Smooth muscle cell (in vitro differentiated cells): Measurements from ENCODE around the gene SEZ6L. TPM values are rescaled to one million over a fixed set of nuclear protein-coding genes. Genes with fewer than 3 reads are reported as not detected.

Experiments used
- DNase-seq: peaks from one replicate; lab custom pipeline; 2025; ENCODE audit not compliant: unreplicated experiment; lab: John Stamatoyannopoulos, UW
- H2AFZ ChIP-seq: fragments of 200-600 bp; sonication (generic); 2 replicates; pipeline ENCODE4 v1.6.0; 2016; ENCODE audit warnings: antibody characterized with exemption, low read depth, mild to moderate bottlenecking
- H3F3A ChIP-seq: fragments of 200-600 bp; sonication (generic); 2 replicates; pipeline ENCODE4 v1.6.0; 2017; ENCODE audit warnings: antibody characterized with exemption, low read depth
- H3K27ac ChIP-seq: fragments of 200-600 bp; sonication (generic); 2 replicates; pipeline ENCODE4 v1.5.1; 2016; ENCODE audit warnings: low read depth, mild to moderate bottlenecking
- H3K27me3 ChIP-seq: fragments of 200-600 bp; sonication (generic); 2 replicates; pipeline ENCODE4 v1.6.1; 2016; ENCODE audit warnings: low read depth, mild to moderate bottlenecking
- H3K36me3 ChIP-seq: fragments of 200-600 bp; sonication (generic); 2 replicates; pipeline ENCODE4 v1.5.1; 2016; ENCODE audit warnings: low read depth
- H3K4me1 ChIP-seq: fragments of 200-600 bp; sonication (generic); 2 replicates; pipeline ENCODE4 v1.5.1; 2016; ENCODE audit warnings: low read depth
- H3K4me2 ChIP-seq: fragments of 200-600 bp; sonication (generic); 2 replicates; pipeline ENCODE4 v1.6.0; 2016; ENCODE audit warnings: mild to moderate bottlenecking
- H3K4me3 ChIP-seq: fragments of 200-600 bp; sonication (generic); 2 replicates; pipeline ENCODE4 v1.5.1; 2016; ENCODE audit warnings: mild to moderate bottlenecking
- H3K79me2 ChIP-seq: fragments of 200-600 bp; sonication (generic); 2 replicates; pipeline ENCODE4 v1.6.0; 2016; ENCODE audit warnings: low read depth, mild to moderate bottlenecking
- H3K9ac ChIP-seq: fragments of 200-600 bp; sonication (generic); 2 replicates; pipeline ENCODE4 v1.6.0; 2016; ENCODE audit warnings: low read depth
- H3K9me3 ChIP-seq: fragments of 200-600 bp; sonication (generic); replicated peaks from 2 replicates; pipeline ENCODE4 v1.5.1; 2016; ENCODE audit warnings: low read depth
- H4K20me1 ChIP-seq: fragments of 200-600 bp; sonication (generic); 2 replicates; pipeline ENCODE4 v1.6.0; 2016; ENCODE audit warnings: low read depth
- WGBS: methylation state at CpG from one replicate; pipeline ENCODE4 v1.1.7; 2016; ENCODE audit warnings: low lambda C conversion rate; 5-methylcytosine and 5-hydroxymethylcytosine counted together
- polyA plus RNA-seq: library from polyadenylated mRNA; unstranded; fragments of >200 nt; fragmentation: Nextera tagmentation; extraction: Ambion mirVana; gene quantifications from 2 replicates; pipeline ENCODE4 v1.2.1, GENCODE V29; 2016
- total RNA-seq: library from RNA; depleted of rRNA; stranded (reverse); fragments of >200 nt; gene quantifications from 2 replicates; pipeline ENCODE4 v1.2.3, GENCODE V29; 2014
- TF ChIP-seq, protein P1 (sequence below): fragments of 200-600 bp; sonication (generic); IDR thresholded peaks from 2 replicates; pipeline ENCODE4 v1.5.1; 2017; ENCODE audit warnings: borderline replicate concordance, mild to moderate bottlenecking, antibody characterized with exemption; ENCODE audit not compliant: insufficient read depth, poor library complexity, severe bottlenecking

Gene SEZ6L
- total and polyA plus RNA-seq, 2 experiments from 2014 or later: 2.1 TPM

- Histone ChIP-seq H3K79me2 (no peaks in the 10 kb centered on the region), H3K36me3 (no peaks in the 10 kb centered on the region), H3K4me2 (no peak overlapping the region), H3K9ac (no peak overlapping the region), H4K20me1 (no peaks in the 10 kb centered on the region), H3K9me3 (no peaks in the 10 kb centered on the region), H3K27ac (no peak overlapping the region), H3K4me1 (no peaks in the 10 kb centered on the region), H2AFZ (no peak overlapping the region), H3F3A (no peaks in the 10 kb centered on the region), H3K27me3 (no peaks in the 10 kb centered on the region), H3K4me3 (no peak overlapping the region)
- DNase-seq: no peak
- TF ChIP-seq, protein P1, sequence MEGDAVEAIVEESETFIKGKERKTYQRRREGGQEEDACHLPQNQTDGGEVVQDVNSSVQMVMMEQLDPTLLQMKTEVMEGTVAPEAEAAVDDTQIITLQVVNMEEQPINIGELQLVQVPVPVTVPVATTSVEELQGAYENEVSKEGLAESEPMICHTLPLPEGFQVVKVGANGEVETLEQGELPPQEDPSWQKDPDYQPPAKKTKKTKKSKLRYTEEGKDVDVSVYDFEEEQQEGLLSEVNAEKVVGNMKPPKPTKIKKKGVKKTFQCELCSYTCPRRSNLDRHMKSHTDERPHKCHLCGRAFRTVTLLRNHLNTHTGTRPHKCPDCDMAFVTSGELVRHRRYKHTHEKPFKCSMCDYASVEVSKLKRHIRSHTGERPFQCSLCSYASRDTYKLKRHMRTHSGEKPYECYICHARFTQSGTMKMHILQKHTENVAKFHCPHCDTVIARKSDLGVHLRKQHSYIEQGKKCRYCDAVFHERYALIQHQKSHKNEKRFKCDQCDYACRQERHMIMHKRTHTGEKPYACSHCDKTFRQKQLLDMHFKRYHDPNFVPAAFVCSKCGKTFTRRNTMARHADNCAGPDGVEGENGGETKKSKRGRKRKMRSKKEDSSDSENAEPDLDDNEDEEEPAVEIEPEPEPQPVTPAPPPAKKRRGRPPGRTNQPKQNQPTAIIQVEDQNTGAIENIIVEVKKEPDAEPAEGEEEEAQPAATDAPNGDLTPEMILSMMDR: no peak
- WGBS: 81% methylated on average over 2 of the region's 2 CpGs
These were observed 188.0 kb downstream of the SEZ6L start for GRCh38 chr22:26357281-26357680.

- Histone ChIP-seq H3K79me2 (no peaks in the 10 kb centered on the region), H3K27me3 (no peaks in the 10 kb centered on the region), H4K20me1 (no peaks in the 10 kb centered on the region), H3K4me1 (no peaks in the 10 kb centered on the region), H3K4me3 (no peak overlapping the region), H3F3A (no peaks in the 10 kb centered on the region), H3K4me2 (no peak overlapping the region), H3K36me3 (no peaks in the 10 kb centered on the region), H3K9me3 (no peaks in the 10 kb centered on the region), H3K27ac (no peak overlapping the region), H3K9ac (no peak overlapping the region), H2AFZ (no peak overlapping the region)
- 83% methylated on average over 9 of the region's 9 CpGs for WGBS
- no peak for DNase-seq
- TF ChIP-seq, protein P1: no peak
These were observed 188.6 kb downstream of the SEZ6L start for GRCh38 chr22:26357813-26358212.

DNA sequence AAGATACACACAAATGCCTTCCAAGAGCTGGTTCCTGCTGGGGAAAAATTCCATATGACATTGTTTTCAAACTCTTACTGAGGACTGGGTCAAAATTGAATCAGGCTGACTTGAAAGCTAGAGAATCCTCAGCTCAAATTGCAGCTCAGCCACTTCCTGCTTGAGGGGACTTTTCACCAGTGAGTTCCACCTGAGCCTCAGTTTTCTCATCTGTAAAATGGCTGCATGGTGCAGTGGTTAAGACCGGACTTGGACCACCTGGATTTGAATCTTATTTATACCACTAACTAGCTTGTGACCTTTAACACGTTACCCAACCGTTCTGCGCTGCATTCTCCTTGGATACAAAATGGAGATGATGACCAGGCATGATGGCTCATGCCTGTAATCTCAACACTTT is 189.9 kb downstream of the SEZ6L start:
- 94% methylated on average over 4 of the region's 4 CpGs for WGBS
- Histone ChIP-seq H3K27ac (no peak overlapping the region), H3K79me2 (no peaks in the 10 kb centered on the region), H3K4me1 (no peaks in the 10 kb centered on the region), H4K20me1 (no peaks in the 10 kb centered on the region), H3K9me3 (no peaks in the 10 kb centered on the region), H3K9ac (no peak overlapping the region), H3K4me3 (no peak overlapping the region), H3K4me2 (no peak overlapping the region), H3K36me3 (no peaks in the 10 kb centered on the region), H3F3A (no peaks in the 10 kb centered on the region), H2AFZ (no peak overlapping the region), H3K27me3 (no peaks in the 10 kb centered on the region)
- no peak for DNase-seq
- TF ChIP-seq, protein P1: no peak

- DNase-seq: peak; percentile 58
- peak overlapping the region; percentile 85 for H3K4me2 ChIP-seq
- TF ChIP-seq, protein P1: peak; percentile 89
- no peak overlapping the region for H3K27ac ChIP-seq
- no peaks in the 10 kb centered on the region for H3K36me3 ChIP-seq
- H3K4me1 ChIP-seq: no peaks in the 10 kb centered on the region
- H3K9me3 ChIP-seq: no peaks in the 10 kb centered on the region
- no peaks in the 10 kb centered on the region for H4K20me1 ChIP-seq
- no peaks in the 10 kb centered on the region for H3K79me2 ChIP-seq
- no peaks in the 10 kb centered on the region for H3F3A ChIP-seq
- H3K4me3 ChIP-seq: peak overlapping the region; percentile 39
- H2AFZ ChIP-seq: peak overlapping the region; percentile 98
- H3K9ac ChIP-seq: no peak overlapping the region
- WGBS: 13% methylated on average over 17 of the region's 17 CpGs
- H3K27me3 ChIP-seq: no peaks in the 10 kb centered on the region
These were observed 191.1 kb downstream of the SEZ6L start for GRCh38 chr22:26360169-26360885.
